HepG2 (cell line): ENCODE results near the gene UBR1. TPM values are rescaled to one million over a fixed set of nuclear protein-coding genes. Genes with fewer than 3 reads are reported as not detected.
"Not testable (repeated sequence)": the region's sequence is repeated elsewhere in the genome, so short reads cannot be mapped to it uniquely, and the experiment has no call there.

Experiments used
- ATAC-seq: fragments of 200-7000 bp; cut with Tn5 transposase; 3 replicates; pipeline ENCODE4 v1.9.1; 2020; ENCODE audit warnings: mild to moderate bottlenecking, moderate library complexity
- BruUV-seq: library from RNA; stranded (reverse); fragments of 400-500 nt; replicated peaks from 2 replicates; lab custom pipeline; 2021; lab: Mats Ljungman, UMichigan
- CTCF ChIA-PET: fragments of 300-600 bp; formaldehyde crosslinking; extraction: SDS; loops from one replicate; lab custom pipeline; 2021; ENCODE audit warnings: low total read pairs, inconsistent platforms, low intra/inter-chr PET ratio; lab: Yijun Ruan, JAX
- POLR2A ChIA-PET: fragments of 350-600 bp; sonication (Branson Sonifier 250); formaldehyde crosslinking; loops from one replicate; lab custom pipeline; 2020; ENCODE audit warnings: antibody characterized with exemption, inconsistent platforms; lab: Yijun Ruan, JAX
- DNase-seq: peaks from one replicate; pipeline ENCODE4 v3.0.0-alpha.2; 2015; ENCODE audit warnings: low spot score
- FAIRE-seq: peaks from 3 replicates; lab custom pipeline; 2011; peaks lifted over from hg19 to GRCh38; lab: Jason Lieb, UNC
- H2AFZ ChIP-seq: one replicate; pipeline ENCODE4 v1.6.1; 2011; ENCODE audit warnings: low read length, inconsistent platforms
- H3K27ac ChIP-seq: fragments of 300-600 bp; 3 replicates; pipeline ENCODE4 v1.8.0; 2011; ENCODE audit warnings: mixed run types, mild to moderate bottlenecking, mixed read lengths, low read length, inconsistent platforms; ENCODE audit not compliant: insufficient read depth; ENCODE audit errors: extremely low read length
- H3K27me3 ChIP-seq, 2 experiments: fragments of 200-600 bp in 1 of 2; 2 replicates in 1 of 2; 3 replicates in 1 of 2; pipeline versions ENCODE4 v1.6.0 to v1.8.0; 2011; ENCODE audit warnings: low read length in 2 of 2, mild to moderate bottlenecking in 2 of 2, moderate library complexity in 2 of 2, inconsistent platforms in 1 of 2; ENCODE audit not compliant: insufficient read depth in 2 of 2, control insufficient read depth in 1 of 2
- H3K36me3 ChIP-seq, 2 experiments: fragments of 200-600 bp in 1 of 2; replicated peaks in 1 of 2; 2 replicates in 1 of 2; 3 replicates in 1 of 2; pipeline versions ENCODE4 v1.5.1 to v1.8.0; 2011; ENCODE audit warnings: low read length in 2 of 2, inconsistent platforms in 1 of 2; ENCODE audit not compliant: insufficient read depth in 2 of 2, control insufficient read depth in 1 of 2
- H3K4me1 ChIP-seq: 2 replicates; pipeline ENCODE4 v1.5.1; 2012; ENCODE audit warnings: low read length, inconsistent platforms; ENCODE audit not compliant: insufficient read depth
- H3K4me2 ChIP-seq: 2 replicates; pipeline ENCODE4 v1.6.0; 2011; ENCODE audit warnings: low read depth, low read length, inconsistent platforms
- H3K4me3 ChIP-seq, 3 experiments: fragments of 200-600 bp in 1 of 3; sonication (generic), shearing (Covaris generic) in 1 of 3; replicated peaks in 1 of 3; 2 replicates each; pipeline ENCODE4 v1.5.1; 2011 to 2016; ENCODE audit warnings: low read length in 3 of 3, inconsistent platforms in 2 of 3, low read depth in 2 of 3, mild to moderate bottlenecking in 2 of 3, control low read depth in 1 of 3, mixed read lengths in 1 of 3; ENCODE audit not compliant: insufficient read depth in 1 of 3
- H3K79me2 ChIP-seq: one replicate; pipeline ENCODE4 v1.6.1; 2011; ENCODE audit warnings: low read length, inconsistent platforms; ENCODE audit not compliant: insufficient read depth
- H3K9ac ChIP-seq: 2 replicates; pipeline ENCODE4 v1.6.0; 2011; ENCODE audit warnings: mild to moderate bottlenecking, low read depth, low read length, inconsistent platforms; ENCODE audit not compliant: insufficient read depth
- H3K9me3 ChIP-seq: 2 replicates; pipeline ENCODE4 v1.5.1; 2012; ENCODE audit warnings: mild to moderate bottlenecking, low read length
- H4K20me1 ChIP-seq: 2 replicates; pipeline ENCODE4 v1.6.0; 2011; ENCODE audit warnings: inconsistent platforms, mild to moderate bottlenecking, low read length, moderate library complexity; ENCODE audit not compliant: insufficient read depth
- BHLHE40 ChIP-seq: IDR thresholded peaks from 2 replicates; pipeline ENCODE4 v1.6.1; 2011; ENCODE audit warnings: low read length, improper control_type of control experiment
- FOSL2 ChIP-seq: sonication (generic); formaldehyde crosslinking; IDR thresholded peaks from 2 replicates; pipeline ENCODE4 v1.4.0; 2020; ENCODE audit warnings: missing genetic modification reagents
- NR2F1 ChIP-seq, 2 experiments: fragments of 450-650 bp in 1 of 2; formaldehyde crosslinking in 1 of 2; IDR thresholded peaks; 2 replicates each; pipeline versions ENCODE4 v1.5.0 to v1.6.1; 2016 to 2020; ENCODE audit warnings: mild to moderate bottlenecking in 1 of 2, missing compliant biosample characterization in 1 of 2, missing genetic modification reagents in 1 of 2, moderate library complexity in 1 of 2
- NR2F2 ChIP-seq: IDR thresholded peaks from 2 replicates; pipeline ENCODE4 v1.6.1; 2012; ENCODE audit warnings: low read depth, inconsistent platforms, borderline replicate concordance
- NR2F6 ChIP-seq, 2 experiments: IDR thresholded peaks; 2 replicates each; pipeline ENCODE4 v1.6.1; 2016; ENCODE audit warnings: antibody characterized with exemption in 1 of 2, mild to moderate bottlenecking in 1 of 2
- RARA ChIP-seq: IDR thresholded peaks from 2 replicates; pipeline ENCODE4 v1.6.1; 2016; ENCODE audit warnings: missing genetic modification reagents, missing compliant biosample characterization
- RBFOX2 ChIP-seq: fragments of 200-400 bp; formaldehyde crosslinking; IDR thresholded peaks from 2 replicates; pipeline ENCODE4 v1.6.1; 2017; ENCODE audit warnings: low read depth, mild to moderate bottlenecking, low read length
- SATB2 ChIP-seq: sonication (generic); formaldehyde crosslinking; IDR thresholded peaks from 2 replicates; pipeline ENCODE4 v1.5.0; 2020; ENCODE audit warnings: missing genetic modification reagents
- ZNF446 ChIP-seq: sonication (generic); formaldehyde crosslinking; IDR thresholded peaks from 2 replicates; pipeline ENCODE4 v1.5.0; 2020; ENCODE audit warnings: mild to moderate bottlenecking, missing genetic modification reagents
- WGBS: methylation state at CpG from one replicate; pipeline ENCODE4 v1.1.6; 2017; ENCODE audit warnings: low lambda C conversion rate; 5-methylcytosine and 5-hydroxymethylcytosine counted together
- in situ Hi-C: cut with HindIII; loops from 2 replicates; pipeline ENCODE4 v1.10.0; 2017; ENCODE audit warnings: low pct_unique_long_range_greater_than_20kb; ENCODE audit not compliant: extremely low pct_ligation_motif_present
- intact Hi-C: fragments of 100-400 bp; cut with micrococcal nuclease; formaldehyde crosslinking; loops from one replicate; pipeline ENCODE4 v1.10.0; 2022; ENCODE audit not compliant: unreplicated experiment
- polyA plus RNA-seq, 8 experiments: library from polyadenylated mRNA; depleted of rRNA in 3 of 8; stranded (reverse) in 7 of 8; unstranded in 1 of 8; fragments of >200 nt; fragmentation: Illumina TruSeq in 4 of 8; extraction: Trizol in 4 of 8; gene quantifications; 2 replicates each; pipeline versions ENCODE4 v1.2.1 to v1.2.3, GENCODE V29; 2011 to 2016; ENCODE audit warnings: low read depth in 4 of 8, missing spikeins in 1 of 8, mixed read lengths in 1 of 8; ENCODE audit not compliant: insufficient read depth in 1 of 8
- total RNA-seq, 5 experiments: library from RNA; depleted of rRNA; stranded (reverse); fragments of >200 nt; fragmentation: Illumina TruSeq; extraction: Trizol; gene quantifications; 2 replicates each; pipeline ENCODE4 v1.2.3, GENCODE V29; 2016; ENCODE audit warnings: low read depth in 1 of 5
- TF ChIP-seq, protein P1 (sequence below): sonication (generic); formaldehyde crosslinking; IDR thresholded peaks from 2 replicates; pipeline ENCODE4 v1.4.0; 2020; ENCODE audit warnings: missing genetic modification reagents, mild to moderate bottlenecking, borderline replicate concordance

UBR1 gene
- total and polyA plus RNA-seq, 2 of the 13 experiments (the other 11 are each of a cell fraction or from before 2014, with no cell fraction given), result 6.4 to 18.0 TPM

DNA sequence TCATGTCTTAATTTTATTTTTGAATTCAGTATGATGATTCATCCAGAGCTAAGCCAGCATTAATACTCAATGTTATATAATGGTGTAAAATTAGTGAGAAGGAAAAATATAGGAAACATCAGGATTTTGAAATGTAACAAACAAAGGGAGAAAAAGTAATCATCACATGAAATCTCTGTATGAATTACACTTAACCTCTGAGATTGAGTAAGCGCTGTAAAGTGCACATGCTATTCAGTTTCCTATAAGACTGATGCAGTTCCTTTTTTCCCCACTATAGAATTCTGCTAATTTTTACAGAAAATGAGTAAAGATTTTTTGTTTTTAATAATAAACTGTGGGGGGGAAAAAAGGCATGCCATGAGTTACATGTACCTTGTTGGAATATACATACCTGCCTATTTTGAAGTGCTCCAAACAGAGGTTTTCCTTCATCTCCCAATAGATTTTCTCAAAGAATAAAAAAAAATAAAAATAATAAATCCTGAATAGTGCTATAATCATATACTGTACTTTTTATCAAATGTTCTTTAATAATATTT is 121.3 kb downstream of the UBR1 start (continued):
- no peak for TF ChIP-seq ZNF446 (CRISPR knock-in tag)
- TF ChIP-seq SATB2 (CRISPR knock-in tag), result no peak
- TF ChIP-seq RBFOX2, result no peak

DNA sequence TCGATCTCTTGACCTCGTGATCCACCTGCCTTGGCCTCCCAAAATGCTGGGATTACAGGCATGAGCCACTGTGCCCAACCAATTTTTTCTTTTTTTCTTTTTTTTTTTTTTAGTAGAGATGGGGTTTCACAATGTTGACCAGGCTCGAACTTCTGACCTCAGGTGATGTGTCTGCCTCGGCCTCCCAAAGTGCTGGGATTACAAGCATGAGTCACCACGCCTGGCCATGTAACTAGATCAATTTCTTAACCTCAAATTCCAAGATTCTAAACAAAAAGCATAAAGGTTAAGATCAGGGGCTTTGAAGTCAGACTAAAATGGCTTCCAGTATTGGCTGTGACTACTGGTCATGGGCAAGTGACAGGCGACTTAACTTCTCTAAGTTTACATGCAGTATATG is 126.7 kb downstream of the UBR1 start:
- H2AFZ ChIP-seq; H3K27ac ChIP-seq; H3K27me3 ChIP-seq; POLR2A ChIA-PET; ATAC-seq; intact Hi-C loops; in situ Hi-C loops; H4K20me1 ChIP-seq; H3K9me3 ChIP-seq; BruUV-seq; H3K79me2 ChIP-seq; DNase-seq; H3K4me3 ChIP-seq; H3K4me1 ChIP-seq; FAIRE-seq; H3K9ac ChIP-seq; H3K4me2 ChIP-seq; CTCF ChIA-PET; TF ChIP-seq NR2F6 (CRISPR knock-in tag; IDR thresholded peaks at IDR 0.05): not testable (repeated sequence)
- TF ChIP-seq RARA (CRISPR knock-in tag) (peak; percentile 82), NR2F1 (CRISPR knock-in tag; IDR thresholded peaks at IDR 0.05) (0 out of 4 replicates have a peak, but pooled peaks of 1 of the 2 experiments have one; percentile 23), NR2F2 (0 out of 2 replicates have a peak, but pooled peaks have one; percentile 25), FOSL2 (CRISPR knock-in tag) (peak; percentile 81), BHLHE40 (0 out of 2 replicates have a peak, but pooled peaks have one; percentile 37), NR2F6 (IDR thresholded peaks at IDR 0.05) (peak; percentile 44)
- TF ChIP-seq, protein P1, sequence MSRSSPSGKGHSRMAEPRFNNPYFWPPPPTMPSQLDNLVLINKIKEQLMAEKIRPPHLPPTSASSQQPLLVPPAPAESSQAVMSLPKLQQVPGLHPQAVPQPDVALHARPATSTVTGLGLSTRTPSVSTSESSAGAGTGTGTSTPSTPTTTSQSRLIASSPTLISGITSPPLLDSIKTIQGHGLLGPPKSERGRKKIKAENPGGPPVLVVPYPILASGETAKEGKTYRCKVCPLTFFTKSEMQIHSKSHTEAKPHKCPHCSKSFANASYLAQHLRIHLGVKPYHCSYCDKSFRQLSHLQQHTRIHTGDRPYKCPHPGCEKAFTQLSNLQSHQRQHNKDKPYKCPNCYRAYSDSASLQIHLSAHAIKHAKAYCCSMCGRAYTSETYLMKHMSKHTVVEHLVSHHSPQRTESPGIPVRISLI (CRISPR knock-in tag), result peak; percentile 21; the same call in 1 of the 2 replicates
- WGBS, result 74% methylated on average over 6 of the region's 6 CpGs
- H3K36me3 ChIP-seq, result peaks cover 4 to 25% of the 10 kb centered on the region in 2 experiments; a peak in 4 of 5 replicates
